SU-DHL-6 (cell line): Measurements from ENCODE around the gene ZNFX1.

Source experiments
- H2AFZ ChIP-seq: fragments of 200-600 bp; sonication (generic); 2 replicates; pipeline ENCODE4 v1.6.1; 2014; ENCODE audit warnings: low read depth, mild to moderate bottlenecking, moderate library complexity, mixed read lengths, antibody characterized with exemption, low read length; ENCODE audit not compliant: severe bottlenecking
- H3F3A ChIP-seq: fragments of 200-600 bp; shearing (Covaris generic); 2 replicates; pipeline ENCODE4 v1.6.0; 2016; ENCODE audit warnings: antibody characterized with exemption, mild to moderate bottlenecking; ENCODE audit not compliant: insufficient read depth
- H3K27ac ChIP-seq: fragments of 200-600 bp; sonication (generic); 2 replicates; pipeline ENCODE4 v1.5.1; 2016; ENCODE audit warnings: low read depth, mild to moderate bottlenecking, low read length, moderate library complexity, mixed read lengths
- H3K27me3 ChIP-seq: fragments of 200-600 bp; sonication (generic), shearing (Covaris generic); 2 replicates; pipeline ENCODE4 v1.6.0; 2014; ENCODE audit warnings: mild to moderate bottlenecking, low read length
- H3K36me3 ChIP-seq: fragments of 200-600 bp; sonication (generic); 2 replicates; pipeline ENCODE4 v1.6.1; 2014; ENCODE audit warnings: mild to moderate bottlenecking, low read length, mixed read lengths
- H3K4me2 ChIP-seq: fragments of 300-600, 200-600 bp; shearing (Covaris generic), sonication (generic); 2 replicates; pipeline ENCODE4 v1.6.0; 2014; ENCODE audit warnings: low read length, low read depth, mild to moderate bottlenecking; ENCODE audit not compliant: poor library complexity, severe bottlenecking
- H3K4me3 ChIP-seq: fragments of 200-600 bp; sonication (generic); 2 replicates; pipeline ENCODE4 v1.5.1; 2014; ENCODE audit warnings: antibody characterized with exemption, low read length, mild to moderate bottlenecking, mixed read lengths; ENCODE audit not compliant: insufficient read depth, poor library complexity, severe bottlenecking
- H3K79me2 ChIP-seq: fragments of 200-600 bp; sonication (generic); 2 replicates; pipeline ENCODE4 v1.6.1; 2014; ENCODE audit warnings: mild to moderate bottlenecking, low read length, moderate library complexity; ENCODE audit not compliant: insufficient read depth
- H3K9ac ChIP-seq: fragments of 200-600 bp; sonication (generic); 2 replicates; pipeline ENCODE4 v1.7.0; 2014; ENCODE audit warnings: mild to moderate bottlenecking, low read length
- H3K9me2 ChIP-seq: fragments of 200-600 bp; sonication (generic); replicated peaks from 2 replicates; pipeline ENCODE4 v1.6.1; 2014; ENCODE audit warnings: low read length; ENCODE audit not compliant: insufficient read depth
- H3K9me3 ChIP-seq: fragments of 200-600 bp; sonication (generic); 2 replicates; pipeline ENCODE4 v1.6.1; 2014; ENCODE audit warnings: low read length, mixed read lengths; ENCODE audit not compliant: insufficient read depth
- H4K20me1 ChIP-seq: fragments of 200-600 bp; sonication (generic); 2 replicates; pipeline ENCODE4 v1.6.1; 2014; ENCODE audit warnings: low read depth, mild to moderate bottlenecking, antibody characterized with exemption, low read length, moderate library complexity, mixed read lengths
- EZH2phosphoT487 ChIP-seq: fragments of 200-600 bp; sonication (generic), shearing (Covaris generic); conservative IDR thresholded peaks from 2 replicates; pipeline ENCODE4 v1.6.1; 2018; ENCODE audit warnings: mild to moderate bottlenecking, antibody characterized with exemption, low read length, moderate library complexity, mixed read lengths
- TF ChIP-seq, protein P1 (sequence below): fragments of 200-600 bp; sonication (generic); IDR thresholded peaks from one replicate; pipeline ENCODE4 v1.5.1; 2017; ENCODE audit warnings: antibody characterized with exemption, mild to moderate bottlenecking, low read length, moderate library complexity; ENCODE audit not compliant: insufficient read depth, poor library complexity, severe bottlenecking

The ZNFX1 gene

DNA sequence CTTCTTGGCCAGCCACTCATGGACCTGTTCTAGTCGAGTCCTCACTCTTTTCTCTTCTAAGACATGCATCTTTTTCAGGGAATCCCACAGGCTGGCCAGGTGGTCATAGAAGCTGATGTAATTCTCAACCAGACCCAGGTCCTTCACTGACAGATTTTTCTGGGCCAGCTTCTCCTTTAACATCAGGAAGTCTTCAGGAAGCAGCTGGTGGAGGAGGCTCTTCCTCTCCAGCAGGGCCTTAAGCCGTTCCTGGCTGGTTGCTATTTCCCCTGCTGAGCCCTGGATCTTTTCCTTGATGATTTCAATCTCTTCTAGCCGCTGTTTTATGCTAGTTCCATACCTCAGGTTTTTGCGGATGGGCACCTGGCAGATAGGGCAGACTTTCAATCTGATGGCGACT is 30.1 kb downstream of the ZNFX1 start:
- H3K4me2 ChIP-seq = no peak overlapping the region
- H4K20me1 ChIP-seq = no peaks in the 10 kb centered on the region
- no peaks in the 10 kb centered on the region for H3K79me2 ChIP-seq
- no peak for TF ChIP-seq EZH2phosphoT487
- no peaks in the 10 kb centered on the region for H3K27me3 ChIP-seq
- H3F3A ChIP-seq = peaks cover 12% of the 10 kb centered on the region; the same call in 1 of the 2 replicates
- no peaks in the 10 kb centered on the region for H3K9me3 ChIP-seq
- H3K9ac ChIP-seq = no peak overlapping the region
- peaks cover 2% of the 10 kb centered on the region; the same call in 1 of the 2 replicates for H3K36me3 ChIP-seq
- no peak overlapping the region for H3K27ac ChIP-seq
- no peak overlapping the region for H3K4me3 ChIP-seq
- H2AFZ ChIP-seq = no peak overlapping the region
- no peaks in the 10 kb centered on the region for H3K9me2 ChIP-seq

DNA sequence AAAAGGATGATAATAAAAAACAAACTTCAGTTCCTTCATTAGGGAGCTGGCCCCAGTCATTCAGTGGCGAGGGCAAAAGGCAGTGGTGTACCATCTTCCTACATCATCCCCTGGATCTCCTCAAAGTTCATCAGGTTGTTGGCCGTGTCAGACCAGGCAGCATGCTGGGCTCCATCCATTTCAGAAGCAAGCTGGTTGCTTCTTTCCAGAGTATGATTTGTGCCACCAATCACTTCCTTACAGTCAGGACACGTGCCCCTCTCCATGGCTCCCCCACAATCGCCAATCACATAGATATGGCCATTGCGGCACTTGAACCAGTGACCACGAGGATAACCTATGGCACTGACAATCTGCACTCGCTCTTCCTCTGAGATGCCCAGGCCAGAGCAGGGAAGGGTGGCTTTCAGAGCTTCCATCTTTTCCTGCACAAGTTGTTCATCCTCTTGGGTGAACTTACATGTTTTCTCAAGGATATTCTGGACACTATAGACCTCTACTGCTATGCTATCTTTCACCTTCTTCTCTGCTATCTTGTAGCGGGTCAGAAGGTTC is 30.6 kb downstream of the ZNFX1 start:
- H3K4me3 ChIP-seq = no peak overlapping the region
- H3K9me2 ChIP-seq = no peaks in the 10 kb centered on the region
- no peak for TF ChIP-seq EZH2phosphoT487
- TF ChIP-seq, protein P1, sequence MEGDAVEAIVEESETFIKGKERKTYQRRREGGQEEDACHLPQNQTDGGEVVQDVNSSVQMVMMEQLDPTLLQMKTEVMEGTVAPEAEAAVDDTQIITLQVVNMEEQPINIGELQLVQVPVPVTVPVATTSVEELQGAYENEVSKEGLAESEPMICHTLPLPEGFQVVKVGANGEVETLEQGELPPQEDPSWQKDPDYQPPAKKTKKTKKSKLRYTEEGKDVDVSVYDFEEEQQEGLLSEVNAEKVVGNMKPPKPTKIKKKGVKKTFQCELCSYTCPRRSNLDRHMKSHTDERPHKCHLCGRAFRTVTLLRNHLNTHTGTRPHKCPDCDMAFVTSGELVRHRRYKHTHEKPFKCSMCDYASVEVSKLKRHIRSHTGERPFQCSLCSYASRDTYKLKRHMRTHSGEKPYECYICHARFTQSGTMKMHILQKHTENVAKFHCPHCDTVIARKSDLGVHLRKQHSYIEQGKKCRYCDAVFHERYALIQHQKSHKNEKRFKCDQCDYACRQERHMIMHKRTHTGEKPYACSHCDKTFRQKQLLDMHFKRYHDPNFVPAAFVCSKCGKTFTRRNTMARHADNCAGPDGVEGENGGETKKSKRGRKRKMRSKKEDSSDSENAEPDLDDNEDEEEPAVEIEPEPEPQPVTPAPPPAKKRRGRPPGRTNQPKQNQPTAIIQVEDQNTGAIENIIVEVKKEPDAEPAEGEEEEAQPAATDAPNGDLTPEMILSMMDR = no peak
- H3F3A ChIP-seq = peaks cover 12% of the 10 kb centered on the region; the same call in 1 of the 2 replicates
- H3K79me2 ChIP-seq = no peaks in the 10 kb centered on the region
- H4K20me1 ChIP-seq = no peaks in the 10 kb centered on the region
- no peaks in the 10 kb centered on the region for H3K27me3 ChIP-seq
- H2AFZ ChIP-seq = no peak overlapping the region
- H3K4me2 ChIP-seq = no peak overlapping the region
- H3K27ac ChIP-seq = no peak overlapping the region
- peaks cover 2% of the 10 kb centered on the region; the same call in 1 of the 2 replicates for H3K36me3 ChIP-seq
- H3K9me3 ChIP-seq = no peaks in the 10 kb centered on the region
- no peak overlapping the region for H3K9ac ChIP-seq

DNA sequence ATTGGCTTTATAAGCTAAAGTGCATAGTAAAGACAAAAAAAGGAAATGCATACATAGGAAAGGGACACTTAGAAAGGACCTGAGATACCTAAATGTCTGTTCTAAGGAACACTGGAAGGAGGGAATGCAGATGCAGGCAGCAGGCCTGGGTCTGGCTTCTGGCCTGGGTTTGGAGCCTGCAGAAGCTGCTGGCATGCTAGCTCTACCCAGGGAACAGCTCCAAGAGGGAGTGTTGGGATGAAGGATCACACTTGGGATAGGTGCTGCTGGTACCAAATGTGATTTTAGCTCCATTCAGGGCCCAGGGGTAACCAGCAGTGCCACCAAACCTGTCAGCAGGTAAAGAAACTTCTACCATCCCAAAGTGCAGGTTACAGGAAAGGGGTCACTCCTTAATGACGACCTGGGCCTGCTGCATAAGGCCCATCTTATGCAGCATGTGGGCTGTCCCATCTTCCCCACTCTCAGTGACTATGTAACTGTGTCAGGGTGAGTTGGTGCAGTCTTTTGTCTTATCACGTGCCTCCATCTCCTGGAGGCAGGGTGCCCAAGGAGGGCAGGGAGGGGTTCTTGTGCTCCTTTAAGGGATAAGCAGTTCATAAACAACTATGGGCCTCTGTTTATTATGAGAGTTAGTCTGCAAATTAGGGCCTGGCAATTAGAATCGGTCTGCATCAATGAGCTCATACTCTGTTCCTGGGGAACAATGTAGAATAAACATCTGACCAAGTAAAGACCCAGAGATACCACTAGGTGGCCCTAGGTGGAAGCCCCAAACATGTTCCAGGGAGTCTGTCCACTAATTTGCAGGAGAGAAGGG is 31.7 kb downstream of the ZNFX1 start:
- Histone ChIP-seq H3K9me2 (no peaks in the 10 kb centered on the region), H3K9ac (no peak overlapping the region), H3K27me3 (no peaks in the 10 kb centered on the region), H3K79me2 (no peaks in the 10 kb centered on the region), H3K36me3 (peaks cover 8% of the 10 kb centered on the region; the same call in 1 of the 2 replicates), H3F3A (peaks cover 12% of the 10 kb centered on the region; the same call in 1 of the 2 replicates), H3K4me2 (no peak overlapping the region), H2AFZ (no peak overlapping the region), H4K20me1 (no peaks in the 10 kb centered on the region), H3K9me3 (no peaks in the 10 kb centered on the region), H3K27ac (no peak overlapping the region), H3K4me3 (no peak overlapping the region)
- no peak for TF ChIP-seq EZH2phosphoT487
- TF ChIP-seq, protein P1 = peak; percentile 70

DNA sequence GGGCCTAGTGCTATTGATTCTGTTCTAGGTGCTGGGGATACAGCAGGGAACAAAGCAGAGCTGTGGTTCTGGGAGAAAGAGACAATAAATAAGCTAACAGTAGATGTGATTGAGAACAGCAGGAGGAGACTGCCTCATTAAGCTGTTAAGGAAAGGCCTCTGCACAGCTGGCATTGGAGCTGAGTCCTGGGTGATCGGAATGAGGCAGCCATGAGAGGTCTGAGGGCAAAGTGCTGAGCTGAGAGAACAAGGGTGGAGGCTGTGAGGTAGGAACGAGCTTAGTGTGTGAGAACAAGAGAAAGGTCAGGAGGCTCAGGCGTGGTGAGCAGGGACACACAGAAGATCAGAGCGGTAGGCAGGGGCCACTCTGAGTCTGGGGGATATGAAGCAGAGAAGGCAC is 40.3 kb downstream of the ZNFX1 start:
- TF ChIP-seq EZH2phosphoT487 = no peak
- TF ChIP-seq, protein P1 = no peak

More for the DNA sequence above, 40.3 kb downstream of the ZNFX1 start:
- Histone ChIP-seq H3K9me2 (no peaks in the 10 kb centered on the region), H3K9me3 (no peaks in the 10 kb centered on the region), H2AFZ (no peak overlapping the region), H3K4me3 (no peak overlapping the region), H4K20me1 (no peaks in the 10 kb centered on the region), H3K9ac (no peak overlapping the region), H3F3A (no peaks in the 10 kb centered on the region), H3K27ac (no peak overlapping the region), H3K27me3 (no peaks in the 10 kb centered on the region), H3K36me3 (peaks cover 25% of the 10 kb centered on the region; the same call in 1 of the 2 replicates), H3K4me2 (no peak overlapping the region), H3K79me2 (no peaks in the 10 kb centered on the region)
